T-helper 2 cell treated with Interferon-gamma antibody and Interleukin-4, amounts not matched to agents 100 ng/mL and 5 ng/mL, for 36 hours (primary cell): ENCODE data around the gene TP53. TPM values are rescaled to one million over a fixed set of nuclear protein-coding genes. Genes with fewer than 3 reads are reported as not detected.
"Not testable (repeated sequence)": the region's sequence is repeated elsewhere in the genome, so short reads cannot be mapped to it uniquely, and the experiment has no call there.

Source experiments
- intact Hi-C: fragments of 100-400 bp; cut with micrococcal nuclease; formaldehyde crosslinking; loops from one replicate; pipeline ENCODE4 v1.15.1; 2023
- total RNA-seq: library from RNA; stranded (reverse); gene quantifications from 2 replicates; pipeline ENCODE4 v1.2.3, GENCODE V29; 2022

TP53 gene
- total RNA-seq, 1 donor from 2014 or later: 207 TPM

GRCh38 chr17:7677388-7678067, 9.8 kb downstream of the TP53 start:
- intact Hi-C loops: no loop called here

DNA sequence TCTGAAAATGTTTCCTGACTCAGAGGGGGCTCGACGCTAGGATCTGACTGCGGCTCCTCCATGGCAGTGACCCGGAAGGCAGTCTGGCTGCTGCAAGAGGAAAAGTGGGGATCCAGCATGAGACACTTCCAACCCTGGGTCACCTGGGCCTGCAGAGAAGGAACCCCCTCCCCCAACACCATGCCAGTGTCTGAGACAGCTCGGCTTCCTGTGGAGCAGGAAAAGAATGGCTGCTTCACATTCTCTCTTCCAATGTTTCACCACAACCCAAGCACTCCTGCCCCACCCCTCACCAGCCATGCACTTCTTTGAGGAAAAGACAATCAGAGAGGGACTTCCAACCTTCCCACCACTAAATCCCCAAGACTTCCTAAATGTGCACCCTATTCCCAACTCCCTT, 10.8 kb downstream of the TP53 start:
- intact Hi-C loops: no loop called here

DNA sequence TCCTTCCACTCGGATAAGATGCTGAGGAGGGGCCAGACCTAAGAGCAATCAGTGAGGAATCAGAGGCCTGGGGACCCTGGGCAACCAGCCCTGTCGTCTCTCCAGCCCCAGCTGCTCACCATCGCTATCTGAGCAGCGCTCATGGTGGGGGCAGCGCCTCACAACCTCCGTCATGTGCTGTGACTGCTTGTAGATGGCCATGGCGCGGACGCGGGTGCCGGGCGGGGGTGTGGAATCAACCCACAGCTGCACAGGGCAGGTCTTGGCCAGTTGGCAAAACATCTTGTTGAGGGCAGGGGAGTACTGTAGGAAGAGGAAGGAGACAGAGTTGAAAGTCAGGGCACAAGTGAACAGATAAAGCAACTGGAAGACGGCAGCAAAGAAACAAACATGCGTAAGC, 12.4 kb downstream of the TP53 start:
- intact Hi-C loops: no loop called here

GRCh38 chr17:7673239-7673638, 14.1 kb downstream of the TP53 start:
- intact Hi-C loops: no loop called here

- intact Hi-C loops: no loop called here
Measured at GRCh38 chr17:7668482-7668881, 18.8 kb downstream of the TP53 start.

DNA sequence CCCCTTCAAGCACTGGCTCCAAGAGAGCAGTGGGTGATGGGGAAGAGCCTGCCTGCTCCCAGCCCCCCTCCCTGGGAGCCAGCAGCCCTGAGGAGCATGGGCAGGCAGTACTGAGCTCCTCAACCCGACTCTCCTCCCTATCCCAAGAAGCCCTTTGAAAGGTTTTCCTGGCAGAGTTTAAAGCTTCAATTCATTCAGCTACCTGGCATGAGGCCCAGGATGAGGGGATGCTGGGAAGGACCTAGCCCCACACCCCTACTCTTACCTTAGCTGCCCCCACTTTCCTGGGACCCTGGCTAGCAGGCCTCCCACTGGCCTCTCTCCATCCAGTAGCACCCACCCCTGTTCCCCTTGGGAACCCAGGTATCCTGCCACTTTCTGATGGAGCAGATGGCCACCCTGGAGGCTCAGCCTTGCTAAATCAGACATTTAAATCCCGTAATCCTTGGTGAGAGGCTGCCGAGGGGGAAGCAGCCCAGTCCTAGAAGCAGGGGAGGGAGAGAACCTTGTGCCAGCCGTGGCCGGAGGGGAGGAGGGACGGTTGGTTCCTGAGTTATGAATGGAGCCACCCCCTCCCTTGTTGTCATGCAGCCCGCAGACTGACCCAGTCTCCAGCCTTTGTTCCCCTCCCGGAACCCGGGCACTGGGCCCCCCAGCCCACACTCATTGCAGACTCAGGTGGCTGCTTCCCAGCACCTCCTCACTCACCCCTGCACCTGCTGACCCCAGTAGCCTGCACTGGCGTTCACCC, 19.5 kb downstream of the TP53 start:
- intact Hi-C loops: no loop called here

DNA sequence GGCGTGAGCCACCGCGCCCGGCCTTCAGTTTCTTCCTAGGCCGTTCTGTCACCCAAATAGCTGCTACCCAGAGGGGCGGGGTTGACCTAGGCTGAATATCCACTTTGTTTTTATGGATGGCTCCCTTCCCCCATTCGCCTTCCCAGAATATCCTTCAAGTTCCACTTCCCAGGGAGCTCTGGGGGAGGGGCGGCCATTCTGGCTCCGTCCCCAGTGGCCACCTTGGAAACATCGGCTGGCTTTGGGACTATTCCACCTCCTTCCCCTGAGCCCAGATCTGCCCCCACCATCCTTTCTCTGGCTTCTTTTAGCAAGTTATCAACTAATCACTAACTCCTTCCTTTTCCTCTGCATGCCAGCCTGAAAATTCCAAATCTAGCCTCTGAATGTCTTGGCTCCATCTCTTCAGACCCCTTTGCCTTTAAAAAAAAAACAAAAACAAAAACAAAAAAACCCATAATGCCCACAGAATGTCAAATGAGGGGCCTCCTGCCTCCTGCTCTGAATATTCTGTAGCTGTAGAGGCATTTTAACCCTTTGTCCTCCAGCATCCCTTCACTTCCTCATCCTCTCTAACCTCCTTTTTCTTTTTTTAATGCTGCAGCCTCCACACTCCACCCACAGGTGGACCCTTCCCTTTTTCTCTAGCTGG, 30.2 kb downstream of the TP53 start:
- intact Hi-C loops: no loop called here

DNA sequence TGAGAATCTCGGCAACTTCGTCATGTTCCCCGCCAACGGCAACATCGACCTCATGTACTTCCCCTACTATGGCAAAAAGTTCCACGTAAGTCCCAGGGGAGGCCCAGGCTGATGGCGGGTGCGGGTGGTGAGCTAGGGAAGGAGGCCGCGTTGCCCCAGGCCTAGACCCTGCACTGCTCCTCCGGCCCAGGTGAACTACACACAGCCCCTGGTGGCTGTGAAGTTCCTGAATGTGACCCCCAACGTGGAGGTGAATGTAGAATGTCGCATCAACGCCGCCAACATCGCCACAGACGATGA, 31.8 kb downstream of the TP53 start:
- intact Hi-C loops: no loop called here

- intact Hi-C loops: no loop called here
Measured at GRCh38 chr17:7654832-7655540, 32.3 kb downstream of the TP53 start.

- intact Hi-C loops: no loop called here
Measured at GRCh38 chr17:7652388-7653356, 34.6 kb downstream of the TP53 start.

DNA sequence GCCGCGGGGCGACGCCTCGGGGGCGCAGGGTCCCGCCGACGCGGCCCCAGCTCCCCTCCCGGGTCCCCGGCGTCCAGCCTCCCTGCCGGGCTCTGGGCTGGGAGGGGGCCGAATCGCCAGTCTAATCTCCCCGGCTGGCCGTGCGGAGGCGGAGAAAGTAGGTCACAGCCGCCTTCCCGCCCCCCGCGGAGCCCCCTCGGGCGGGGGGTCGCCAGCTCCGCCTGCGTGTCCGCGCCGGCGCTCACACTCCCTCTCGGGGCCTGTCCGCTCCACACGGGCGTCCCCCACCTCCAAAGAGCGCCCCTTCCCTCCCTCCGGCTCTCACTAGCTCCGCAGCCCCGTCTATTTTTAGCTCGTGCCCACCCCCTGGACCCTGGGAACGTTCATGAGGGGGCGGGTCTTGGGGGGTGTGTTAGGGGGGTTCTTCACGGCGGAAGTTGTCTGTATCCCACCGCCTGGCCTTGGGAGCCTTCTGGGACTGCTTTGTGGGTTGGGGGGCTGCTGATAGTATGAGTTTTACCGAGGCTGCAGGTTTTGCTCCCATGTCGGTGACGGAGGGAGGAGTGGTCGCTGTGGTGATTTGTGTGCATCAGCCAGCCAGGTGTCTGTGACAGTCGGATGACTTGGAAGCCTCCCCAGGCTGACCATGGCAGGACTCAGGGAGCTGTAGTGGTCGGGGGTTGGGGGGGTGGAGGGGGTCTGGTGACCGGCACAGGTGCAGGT, 35.5 kb downstream of the TP53 start:
- intact Hi-C loops: no loop called here

DNA sequence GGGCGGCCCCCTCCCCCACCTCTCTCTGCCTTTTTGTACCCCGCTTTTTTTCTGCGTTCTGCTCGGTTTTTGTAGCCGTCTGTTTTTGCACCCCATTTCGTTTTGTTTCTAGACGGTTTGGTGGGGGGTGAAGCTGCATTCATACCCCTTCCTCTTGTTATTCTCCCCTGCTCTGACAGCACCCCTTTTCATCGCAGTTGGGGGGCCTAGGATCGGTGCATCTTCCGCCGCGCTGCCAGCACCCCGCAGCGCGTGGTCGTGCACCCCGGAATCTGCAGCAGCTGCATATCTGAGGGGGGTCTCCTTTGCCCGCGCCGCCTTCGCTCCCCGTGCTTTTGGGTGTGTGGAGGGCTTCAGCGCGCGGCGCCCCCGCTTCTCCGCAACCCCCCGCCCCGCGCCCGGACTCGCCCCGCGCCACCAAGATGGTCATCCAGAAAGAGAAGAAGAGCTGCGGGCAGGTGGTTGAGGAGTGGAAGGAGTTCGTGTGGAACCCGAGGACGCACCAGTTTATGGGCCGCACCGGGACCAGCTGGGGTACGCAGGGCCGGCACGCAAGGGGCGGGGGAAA, 36.1 kb downstream of the TP53 start:
- intact Hi-C loops: no loop called here

DNA sequence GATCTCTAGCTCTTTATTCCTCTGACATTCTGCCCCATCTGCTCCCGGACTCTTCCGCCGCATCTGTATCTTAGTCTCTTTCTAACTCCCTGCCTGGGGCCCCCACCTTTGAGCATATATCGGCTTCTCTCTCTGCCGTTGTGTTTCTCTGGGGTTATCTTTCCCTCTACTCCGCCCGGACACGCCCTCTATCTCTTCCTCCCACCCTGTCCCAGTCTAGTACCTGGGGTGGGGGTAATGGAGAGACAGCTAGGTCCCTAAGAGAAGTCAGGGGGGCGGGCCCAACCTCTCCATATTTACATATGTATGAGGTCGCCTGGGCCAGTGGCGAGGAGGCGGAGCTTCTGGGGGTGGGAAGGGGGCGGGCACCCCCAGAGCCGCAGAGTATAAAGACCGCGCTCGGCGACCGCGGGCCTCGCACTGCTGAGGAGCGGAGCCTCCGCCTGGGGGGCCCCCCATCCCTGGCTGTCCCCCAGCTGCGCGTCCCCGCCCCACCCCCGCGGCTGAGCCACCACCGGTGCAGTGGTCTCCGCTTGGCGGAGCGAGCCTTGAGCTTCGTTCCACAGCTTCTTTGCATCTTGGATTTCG, 36.7 kb downstream of the TP53 start, which contains the start of gene ATP1B2:
TSS of gene ATP1B2 (plus strand) at position 418 of the 588 bp plus-strand sequence. CDS start 593 bp downstream, outside the sequence.
- intact Hi-C loops: loop anchor here (1.0 kb wide), 1 partner anchor 37 kb away; the partner anchor contains the start of gene TP53

DNA sequence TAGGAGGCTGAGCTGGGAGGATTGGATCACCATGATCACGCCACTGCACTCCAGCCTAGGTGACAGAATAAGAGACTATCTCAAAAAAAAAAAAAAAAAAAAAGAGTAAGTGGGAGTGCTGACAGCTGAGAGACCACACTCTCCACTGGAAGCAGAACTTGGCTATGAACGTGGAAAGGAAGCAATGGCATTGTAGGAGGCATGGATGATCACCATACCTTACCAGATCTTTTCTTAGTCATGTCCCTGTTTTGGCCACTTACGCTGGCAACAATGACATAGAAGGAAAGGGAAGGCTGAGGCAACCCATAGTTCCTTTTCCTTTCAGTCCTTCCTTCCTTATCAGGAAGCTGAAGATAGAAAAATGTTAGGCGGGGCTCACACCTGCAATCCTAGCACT, 40.3 kb downstream of the TP53 start:
- intact Hi-C loops: no loop called here

DNA sequence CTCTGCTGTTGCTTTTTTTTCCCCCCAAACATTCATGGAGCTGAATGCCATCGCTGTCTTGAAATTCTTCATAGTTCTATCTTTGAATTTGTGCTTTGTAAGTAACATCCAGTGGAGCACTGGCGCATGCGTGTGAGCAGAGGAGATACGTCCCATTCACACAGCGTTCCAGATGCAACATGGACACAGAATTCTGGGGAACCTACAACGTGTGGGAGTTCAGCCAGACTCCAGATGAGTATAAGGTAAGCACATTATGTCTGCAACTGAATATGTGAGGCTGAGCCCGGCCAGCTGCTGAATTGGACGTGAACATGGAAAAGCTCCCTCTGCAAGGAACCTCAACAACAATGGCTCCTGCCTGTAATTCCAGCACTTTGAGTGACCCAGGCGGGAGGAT, 40.8 kb downstream of the TP53 start:
- intact Hi-C loops: no loop called here

DNA sequence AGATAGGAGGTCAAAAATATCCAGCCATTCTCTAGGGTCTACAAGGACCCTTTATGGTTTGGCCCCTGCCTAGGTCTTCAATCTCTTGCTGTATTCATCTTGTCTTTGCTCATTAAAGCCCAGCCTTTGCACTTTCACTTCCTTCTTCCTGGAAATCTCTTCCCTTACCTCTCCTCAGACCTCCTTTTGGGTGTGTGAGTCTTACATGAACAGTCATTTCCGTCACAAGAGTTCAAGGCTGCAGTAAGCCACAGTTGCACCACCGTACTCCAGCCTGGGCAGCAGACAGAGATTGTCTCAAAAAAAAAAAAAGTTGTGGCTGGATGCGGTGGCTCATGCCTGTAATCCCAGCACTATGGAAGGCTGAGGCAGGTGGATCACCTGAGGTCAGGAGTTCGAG, 42.5 kb downstream of the TP53 start:
- intact Hi-C loops: no loop called here

DNA sequence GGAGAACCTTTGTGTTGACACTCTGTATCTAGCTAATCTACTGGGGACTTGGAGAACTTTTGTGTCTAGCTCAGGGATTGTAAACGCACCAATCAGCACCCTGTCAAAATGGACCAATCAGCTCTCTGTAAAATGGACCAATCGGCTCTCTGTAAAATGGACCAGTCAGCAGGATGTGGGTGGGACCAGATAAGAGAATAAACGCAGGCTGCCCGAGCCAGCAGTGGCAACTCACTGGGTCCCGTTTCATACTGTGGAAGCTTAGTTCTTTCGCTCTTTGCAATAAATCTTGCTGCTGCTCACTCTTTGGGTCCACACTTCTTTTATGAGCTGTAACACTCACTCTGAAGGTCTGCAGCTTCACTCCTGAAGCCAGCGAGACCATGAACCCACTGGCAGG, 45.7 kb downstream of the TP53 start:
- intact Hi-C loops: not testable (repeated sequence)

DNA sequence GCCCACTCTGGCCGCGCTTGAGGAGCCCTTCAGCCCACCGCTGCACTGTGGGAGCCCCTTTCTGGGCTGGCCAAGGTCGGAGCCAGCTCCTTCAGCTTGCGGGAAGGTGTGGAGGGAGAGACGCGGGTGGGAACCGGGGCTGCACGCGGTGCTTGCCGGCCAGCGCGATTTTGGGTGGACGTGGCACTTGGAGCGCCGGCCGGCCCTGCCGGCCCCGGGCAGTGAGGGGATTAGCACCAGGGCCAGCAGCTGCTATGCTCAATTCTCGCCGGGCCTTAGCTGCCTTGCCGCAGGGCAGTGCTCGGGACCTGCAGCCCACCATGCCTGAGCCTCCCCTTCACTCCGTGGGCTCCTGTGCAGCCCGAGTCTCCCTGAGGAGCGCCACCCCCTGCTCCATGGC, 46.5 kb downstream of the TP53 start:
- intact Hi-C loops: no loop called here

- intact Hi-C loops: no loop called here
Measured at GRCh38 chr17:7636163-7636562, 51.1 kb downstream of the TP53 start.
